Stimulated activated CD4-positive, alpha-beta T cell treated with anti-CD3 and anti-CD28 coated beads, Interleukin-4, amount 100 ng/mL, for 4 hours (primary cell): ENCODE results near the gene RBBP8NL.

ENCODE experiments used
- DNase-seq, 2 experiments: peaks; one replicate each; pipeline ENCODE4 v3.0.0-alpha.2; 2020

The RBBP8NL gene

GRCh38 chr20:62461834-62462233, 34.5 kb upstream of the RBBP8NL start:
- no peak for DNase-seq

- no peak for DNase-seq
Observed at GRCh38 chr20:62461157-62461556, 33.8 kb upstream of the RBBP8NL start.

GRCh38 chr20:62460678-62461077, 33.3 kb upstream of the RBBP8NL start:
- DNase-seq = no peak

- no peak for DNase-seq
Observed at GRCh38 chr20:62459488-62459887, 32.1 kb upstream of the RBBP8NL start.

- DNase-seq = no peak
Observed at GRCh38 chr20:62458275-62459251, 31.2 kb upstream of the RBBP8NL start.

GRCh38 chr20:62457831-62458230, 30.5 kb upstream of the RBBP8NL start:
- no peak for DNase-seq

GRCh38 chr20:62457098-62457497, 29.8 kb upstream of the RBBP8NL start:
- DNase-seq = no peak

GRCh38 chr20:62455929-62456328, 28.6 kb upstream of the RBBP8NL start:
- no peak for DNase-seq

- DNase-seq = no peak
Observed at GRCh38 chr20:62454904-62455636, 27.7 kb upstream of the RBBP8NL start.

GRCh38 chr20:62453186-62453808, 26.0 kb upstream of the RBBP8NL start:
- no peak for DNase-seq

GRCh38 chr20:62452475-62453095, 25.2 kb upstream of the RBBP8NL start:
- no peak for DNase-seq

- DNase-seq = no peak
Observed at GRCh38 chr20:62451970-62452369, 24.6 kb upstream of the RBBP8NL start.

- DNase-seq = no peak
Observed at GRCh38 chr20:62451156-62451767, 23.9 kb upstream of the RBBP8NL start.

GRCh38 chr20:62449951-62450691, 22.8 kb upstream of the RBBP8NL start:
- DNase-seq = no peak

GRCh38 chr20:62448788-62449187, 21.4 kb upstream of the RBBP8NL start:
- no peak for DNase-seq

GRCh38 chr20:62448038-62448437, 20.7 kb upstream of the RBBP8NL start:
- no peak for DNase-seq

- DNase-seq = no peak
Observed at GRCh38 chr20:62446888-62447869, 19.8 kb upstream of the RBBP8NL start.

GRCh38 chr20:62446481-62446880, 19.1 kb upstream of the RBBP8NL start:
- no peak for DNase-seq

GRCh38 chr20:62445553-62446340, 18.4 kb upstream of the RBBP8NL start:
- no peak for DNase-seq

GRCh38 chr20:62444286-62444685, 16.9 kb upstream of the RBBP8NL start:
- no peak for DNase-seq
